Activated T-helper 1 cell treated with Interleukin-2 at 50 U/mL for 16 hours (primary cell): ENCODE results near the gene TRIM9.

ENCODE experiments used
- DNase-seq: peaks from one replicate; pipeline ENCODE4 v3.0.0-alpha.2; 2020; ENCODE audit warnings: low read depth

The TRIM9 gene

DNA sequence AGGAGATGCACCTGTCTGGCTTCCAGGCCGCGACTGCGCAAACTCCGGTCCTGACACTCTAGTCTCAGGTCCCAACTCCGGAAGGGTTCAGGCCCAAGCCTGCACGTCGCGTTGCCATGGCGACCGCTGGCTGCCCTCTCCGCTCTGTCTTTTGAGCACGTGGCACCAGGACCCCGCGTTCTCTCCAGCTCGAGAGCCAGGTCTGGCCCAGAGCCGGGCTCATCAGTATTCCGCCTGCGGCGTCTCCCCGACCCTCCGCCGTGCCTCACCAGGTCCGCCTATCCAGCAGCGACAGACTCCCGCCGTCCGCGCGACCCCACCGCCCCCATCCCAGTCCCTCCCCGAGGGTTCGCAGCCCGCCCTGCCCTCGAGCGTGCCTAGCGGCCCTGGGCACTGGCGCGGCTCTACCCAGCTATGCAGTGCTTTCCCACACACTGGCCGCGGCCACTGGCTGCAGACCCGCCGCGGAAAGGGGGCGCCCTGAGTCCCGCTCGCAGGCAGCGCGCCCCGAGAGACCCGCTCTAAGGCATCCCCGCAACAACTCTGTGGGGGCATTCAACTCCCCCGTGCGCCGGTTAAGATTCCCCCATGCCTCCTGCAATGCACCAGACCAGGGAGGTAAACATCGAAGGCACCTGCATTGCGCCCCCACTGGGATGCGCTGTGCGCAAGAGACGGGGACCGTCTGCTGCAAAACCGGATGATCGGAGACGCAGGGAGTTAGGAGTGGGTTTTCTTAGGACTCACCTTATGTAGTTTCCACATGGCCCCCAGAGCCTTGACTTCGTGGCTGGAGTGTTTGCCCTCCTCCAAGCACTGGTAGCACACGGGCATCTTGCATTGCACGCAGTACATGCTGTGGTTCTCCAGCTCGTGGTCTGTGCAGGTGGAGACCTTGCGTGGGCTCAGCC lies 1.3 kb downstream of the TRIM9 start:
- no peak for DNase-seq

DNA sequence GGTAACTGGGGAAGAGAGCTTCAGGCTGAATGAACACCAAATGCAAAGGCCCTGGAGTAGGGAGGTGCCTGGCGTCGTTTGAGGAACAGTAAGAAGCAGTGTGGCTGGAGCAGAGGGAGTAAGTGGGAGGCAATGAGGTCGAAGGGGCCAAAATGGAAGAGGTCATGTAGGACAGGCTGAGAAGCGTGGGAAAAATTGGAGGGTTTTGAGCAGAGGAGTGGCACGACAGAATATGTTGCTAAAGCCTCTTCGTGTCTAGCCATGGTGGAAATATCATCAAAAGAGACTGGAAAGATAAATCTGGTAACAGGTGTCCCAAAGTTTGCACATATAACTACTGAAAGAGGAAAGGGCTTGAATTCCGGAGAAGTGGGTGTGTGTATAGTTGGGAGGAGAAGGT lies 1.9 kb downstream of the TRIM9 start:
- DNase-seq: no peak

DNA sequence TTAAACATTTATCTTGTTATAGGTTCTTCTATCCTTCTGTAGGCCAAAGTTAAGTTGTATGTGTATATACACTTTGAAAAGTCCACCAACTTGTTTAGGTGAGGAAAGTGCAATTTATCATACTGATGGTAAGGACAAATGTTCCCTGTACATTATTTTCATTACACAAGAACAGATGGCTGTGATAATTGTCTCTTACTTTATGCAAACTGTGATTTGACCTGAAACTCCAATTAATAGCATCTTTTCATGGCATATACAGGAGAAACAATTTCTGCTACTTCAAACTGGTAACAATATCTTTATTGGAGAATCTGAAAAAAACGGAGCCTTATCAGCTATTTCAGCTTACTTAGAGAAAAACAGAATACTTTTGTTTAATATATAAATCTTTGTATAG lies 5.6 kb downstream of the TRIM9 start:
- no peak for DNase-seq

DNA sequence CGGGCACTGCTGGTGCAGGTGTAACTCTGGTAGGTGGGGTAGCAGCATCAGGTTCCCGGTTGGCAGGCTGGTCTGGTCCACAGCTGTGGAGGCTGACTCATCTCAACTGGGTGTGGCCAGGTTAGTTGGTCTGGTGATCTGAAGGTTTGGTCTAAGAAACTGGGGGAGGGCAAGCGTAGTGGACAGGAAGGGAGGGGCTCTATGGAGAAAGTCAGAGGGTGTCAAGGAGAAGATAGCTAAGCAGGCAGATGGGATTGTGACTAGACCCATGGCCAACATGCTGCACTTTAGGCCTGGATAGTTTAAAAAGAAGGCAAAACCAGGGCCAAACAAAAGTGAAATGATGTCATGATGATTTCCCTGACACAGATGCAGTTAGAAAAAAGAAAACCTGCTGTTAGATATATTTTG lies 7.9 kb downstream of the TRIM9 start:
- no peak for DNase-seq

DNA sequence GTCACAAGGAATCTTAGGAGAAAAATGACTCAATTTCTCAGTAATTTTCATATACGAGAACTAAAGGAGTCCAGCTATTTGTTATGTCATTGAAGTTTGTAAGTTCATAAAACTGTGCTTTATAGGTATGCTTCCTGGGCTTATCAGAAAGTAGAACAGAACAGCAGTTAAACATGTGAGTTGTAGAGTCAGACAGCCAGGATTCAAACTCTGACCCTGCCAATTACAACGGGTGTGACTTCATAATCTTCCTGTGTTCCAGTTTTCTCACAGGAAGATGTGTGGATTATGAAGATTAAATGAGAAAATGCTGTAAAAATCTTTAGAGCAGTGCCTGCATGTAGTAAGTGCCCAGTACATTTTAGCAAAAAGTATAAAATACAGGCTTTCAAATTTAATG lies 8.9 kb downstream of the TRIM9 start:
- DNase-seq: no peak

DNA sequence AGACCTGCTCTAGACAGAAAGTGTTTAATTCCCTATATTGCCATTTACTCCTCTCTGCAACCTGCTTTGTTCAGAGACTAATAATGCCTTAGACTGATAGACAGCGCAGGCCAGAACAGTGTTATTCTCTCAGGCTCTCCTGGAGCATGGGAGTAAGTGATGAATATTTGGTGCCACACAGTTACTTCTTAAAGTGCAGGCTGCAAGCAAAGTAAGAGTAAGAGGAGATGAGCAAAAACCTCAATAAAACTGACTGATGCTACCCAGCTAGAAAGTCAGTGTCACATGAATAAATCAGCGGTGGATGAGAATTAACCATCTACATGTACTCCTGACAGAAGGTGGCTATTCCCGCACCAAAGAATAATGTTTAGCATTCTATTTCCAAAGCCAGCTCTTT lies 9.9 kb downstream of the TRIM9 start:
- no peak for DNase-seq

DNA sequence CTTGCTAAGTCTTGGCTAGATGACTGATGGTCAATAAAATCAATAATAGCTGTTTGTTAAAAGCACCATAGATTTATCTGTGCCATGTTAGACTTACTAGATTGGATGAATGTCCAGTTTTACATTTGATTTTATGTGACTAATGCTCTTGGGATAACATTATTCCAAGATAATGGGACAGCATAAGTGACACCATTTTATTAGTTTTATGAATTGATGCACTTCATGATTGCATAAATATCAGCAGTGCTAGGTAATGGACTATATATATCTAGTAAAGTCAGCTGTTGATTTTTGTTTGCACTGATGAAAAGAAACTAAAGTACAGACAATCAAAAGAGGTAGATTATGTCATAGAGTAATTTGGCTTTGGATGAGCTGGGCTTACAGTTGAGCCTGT lies 10.4 kb downstream of the TRIM9 start:
- DNase-seq: no peak

DNA sequence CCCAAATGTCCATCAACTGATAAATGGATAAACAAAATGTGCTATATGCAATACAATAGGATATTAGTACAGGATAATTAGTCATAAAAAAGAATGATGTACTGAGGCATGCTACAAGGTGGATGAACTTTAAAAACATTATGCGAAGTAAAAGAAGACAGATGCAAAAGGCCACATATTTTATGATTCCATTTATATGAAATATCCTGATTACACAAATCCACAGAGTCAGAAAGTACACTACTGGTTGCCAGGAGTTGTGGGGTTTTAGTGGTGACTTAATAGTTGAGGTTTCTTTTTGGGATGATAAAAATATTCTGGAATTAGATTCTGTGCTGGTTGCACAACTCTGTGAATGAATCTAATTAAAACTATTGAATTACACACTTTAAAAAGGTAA lies 12.6 kb downstream of the TRIM9 start:
- DNase-seq: no peak

DNA sequence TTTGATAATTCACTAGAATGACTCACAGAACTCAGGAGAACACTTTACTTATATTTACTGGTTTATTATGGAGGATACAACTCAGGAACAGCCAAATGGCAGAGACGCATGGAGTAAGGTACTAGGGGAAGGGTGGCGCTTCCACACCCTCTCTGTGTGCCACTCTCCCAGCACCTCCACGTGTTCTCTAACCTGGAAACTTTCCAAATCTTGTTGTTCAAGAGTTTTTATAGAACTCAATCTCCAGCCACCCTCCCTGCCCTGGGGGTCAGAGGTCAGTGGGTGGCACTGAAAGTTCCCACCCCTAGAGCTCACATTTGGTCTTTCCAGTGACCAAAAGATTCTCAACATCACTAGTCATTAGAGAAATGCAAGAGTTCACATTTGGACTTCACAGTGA lies 13.2 kb downstream of the TRIM9 start:
- no peak for DNase-seq

DNA sequence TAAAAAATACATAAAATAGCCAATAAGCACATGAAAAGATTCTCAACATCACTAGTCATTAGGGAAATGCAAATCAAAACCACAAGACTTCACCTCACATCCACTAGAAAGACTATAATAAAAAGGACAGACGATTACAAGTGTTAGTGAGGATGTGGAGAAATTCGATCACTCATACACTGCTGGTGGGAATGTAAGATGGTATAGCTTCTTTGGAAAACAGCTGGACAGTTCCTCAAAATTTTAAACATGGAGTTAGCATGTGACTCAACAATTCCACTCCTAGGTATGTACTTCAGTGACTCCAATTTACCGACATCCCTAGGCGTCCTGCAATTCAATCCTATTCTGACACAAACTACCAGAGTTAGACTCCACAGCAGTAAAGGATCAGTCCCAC lies 13.7 kb downstream of the TRIM9 start:
- DNase-seq: no peak

DNA sequence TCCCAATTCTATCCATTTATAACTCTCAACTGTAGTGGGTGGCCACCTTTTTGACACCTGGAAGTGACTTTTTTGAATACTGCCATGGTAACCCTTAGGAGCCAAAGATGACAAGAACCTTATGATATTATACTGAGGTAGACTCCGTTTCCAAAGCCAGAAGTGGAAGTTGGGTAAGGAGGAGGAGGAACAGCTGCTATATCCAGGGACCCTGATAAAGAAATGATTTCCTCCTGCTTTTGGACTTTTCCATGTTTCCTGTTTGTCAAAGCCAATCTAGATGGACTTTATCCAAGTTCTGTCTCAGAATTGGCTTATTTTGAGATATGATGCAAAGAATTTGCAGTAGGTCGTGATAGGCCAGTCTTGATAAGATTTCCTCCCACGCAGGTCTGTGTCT lies 14.3 kb downstream of the TRIM9 start:
- DNase-seq: no peak

DNA sequence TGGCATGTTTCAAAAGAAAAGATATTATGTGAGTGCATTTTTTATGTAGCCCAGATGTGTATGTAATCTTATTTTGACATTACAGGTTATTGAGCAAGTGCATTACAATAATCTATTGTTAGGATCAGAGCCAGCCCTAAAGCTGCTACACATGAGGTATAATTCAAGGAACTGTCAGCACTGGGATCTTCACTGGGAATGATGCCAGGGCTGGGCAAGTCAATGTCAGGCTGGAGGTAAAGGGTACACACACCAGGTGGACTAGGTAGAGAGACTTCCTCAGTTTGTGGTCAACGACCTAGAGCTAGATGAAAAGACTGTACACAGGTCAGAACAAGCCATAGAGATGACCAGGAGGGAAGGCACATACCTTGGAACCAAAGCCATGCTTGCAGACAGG lies 15.4 kb downstream of the TRIM9 start:
- DNase-seq: no peak

DNA sequence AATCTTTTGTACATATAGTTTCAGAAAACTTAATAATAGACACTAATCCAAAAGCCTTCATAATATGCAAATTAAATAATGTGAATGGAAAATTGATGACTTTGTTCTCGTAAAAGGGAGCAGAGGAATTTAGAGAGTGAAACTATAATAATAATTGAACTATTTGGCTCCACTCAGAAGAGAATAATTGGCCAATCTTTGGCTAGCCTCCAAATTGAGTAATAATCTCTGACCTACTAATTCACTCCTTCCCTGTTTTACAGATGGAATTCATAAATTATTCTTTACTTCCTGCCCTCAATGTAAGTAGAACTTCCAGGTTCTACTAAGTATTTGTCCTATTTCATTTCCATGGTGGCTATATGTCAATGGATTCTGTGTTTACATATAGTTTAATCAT lies 15.8 kb downstream of the TRIM9 start:
- DNase-seq: no peak

DNA sequence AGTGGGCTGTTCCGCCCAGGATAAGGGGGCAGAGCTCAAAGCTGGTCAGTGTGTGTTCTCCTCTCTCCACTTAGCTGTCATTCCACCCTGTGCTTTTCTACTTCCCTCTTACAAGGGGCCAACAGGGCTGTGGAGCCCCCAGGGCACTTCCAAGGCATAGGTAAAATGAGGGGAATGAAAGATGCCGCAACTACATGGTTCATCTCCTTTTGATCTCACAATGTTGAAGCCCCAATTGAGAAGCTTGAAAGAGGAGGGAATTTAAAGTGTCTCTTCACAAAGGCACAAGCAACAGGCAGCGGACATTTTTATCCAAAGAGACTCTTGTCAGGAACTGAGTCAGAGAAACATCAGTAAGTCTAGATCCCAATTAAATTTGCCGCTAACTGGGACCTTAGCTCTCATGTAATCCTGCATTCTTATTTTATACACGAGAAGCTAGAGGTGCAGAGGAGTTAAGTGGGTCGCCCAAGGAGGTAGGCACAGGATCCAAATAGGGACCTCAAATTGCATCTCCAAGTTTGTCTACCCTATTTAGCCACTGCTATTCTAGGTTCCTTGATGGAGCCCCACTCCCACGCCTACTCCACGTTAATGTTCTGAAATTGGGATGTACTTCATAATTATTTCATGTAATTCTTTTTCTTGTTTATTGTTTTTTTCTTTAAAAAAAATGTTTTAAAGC lies 20.1 kb downstream of the TRIM9 start:
- DNase-seq: no peak

DNA sequence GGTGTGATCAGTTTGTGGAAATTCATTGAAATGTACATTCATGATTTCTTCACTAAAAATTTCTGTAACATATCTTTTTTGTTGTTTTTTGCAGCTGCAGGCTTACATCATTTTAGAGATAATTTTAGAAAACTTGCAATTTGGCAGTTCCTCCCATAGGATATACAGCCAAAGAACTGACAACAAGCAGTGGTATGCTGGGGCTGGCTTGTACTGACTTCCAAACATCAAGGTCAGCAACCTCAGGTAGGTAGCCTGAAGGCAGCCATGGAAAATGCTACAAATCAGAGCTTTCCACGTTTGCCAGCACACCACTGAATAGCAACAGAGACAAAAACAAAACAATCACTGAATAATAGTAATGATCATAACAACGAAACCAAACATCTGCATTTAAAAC lies 21.2 kb downstream of the TRIM9 start:
- no peak for DNase-seq

DNA sequence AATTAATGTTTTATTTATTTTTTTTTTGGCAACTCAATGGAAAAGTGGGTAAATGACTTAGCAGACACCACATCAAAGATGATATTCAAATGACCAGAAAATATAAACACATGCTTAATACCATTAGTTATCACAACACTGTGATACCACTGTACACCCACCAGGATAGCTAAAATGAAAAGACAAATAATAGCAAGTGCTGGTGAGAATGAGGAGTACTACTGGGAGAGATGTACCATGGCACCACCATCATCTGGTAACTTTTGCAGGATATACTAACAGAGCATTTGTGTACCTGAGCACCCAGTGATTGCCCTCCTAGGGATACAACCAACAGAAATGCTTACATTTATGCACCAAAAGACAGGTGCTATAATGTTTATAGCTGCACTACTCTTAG lies 21.9 kb downstream of the TRIM9 start:
- no peak for DNase-seq

DNA sequence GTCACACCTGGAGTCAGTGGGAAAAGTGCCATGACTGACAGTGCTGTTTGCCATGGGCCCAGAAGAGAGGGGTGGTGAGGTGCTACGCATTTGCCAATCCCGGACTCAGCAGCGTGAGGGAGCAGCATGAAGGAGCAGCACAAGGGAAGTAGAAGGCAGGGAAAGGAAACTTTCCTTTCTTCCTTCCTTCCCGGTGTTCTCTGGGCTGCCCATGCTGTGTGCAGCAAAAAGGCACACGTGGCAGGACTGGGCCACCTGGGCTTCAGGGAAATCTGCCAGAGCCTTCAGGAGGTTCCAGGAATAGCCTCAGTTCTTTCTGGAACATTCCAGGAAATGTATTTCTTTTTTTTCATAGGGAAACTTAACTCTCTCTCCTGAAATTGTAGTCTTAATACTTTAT lies 23.0 kb downstream of the TRIM9 start:
- DNase-seq: no peak

DNA sequence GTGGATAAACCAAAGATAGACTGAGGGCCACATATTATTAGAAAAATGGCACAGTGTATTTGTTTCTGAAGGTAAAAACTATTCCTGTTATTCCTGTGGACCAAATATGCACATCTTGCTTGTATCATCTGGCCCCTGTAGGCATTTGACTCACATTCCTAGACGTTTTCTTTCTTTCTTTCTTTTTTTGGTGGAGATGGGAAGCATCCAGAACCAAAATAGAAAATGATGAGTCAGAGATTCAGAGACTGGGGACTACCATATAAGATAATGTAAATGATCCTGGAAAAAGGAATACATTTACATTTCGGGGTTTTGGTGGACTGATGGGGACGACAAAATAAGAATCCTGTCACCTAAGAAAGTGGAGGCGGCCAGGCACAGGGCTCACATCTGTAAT lies 24.2 kb downstream of the TRIM9 start:
- DNase-seq: no peak

DNA sequence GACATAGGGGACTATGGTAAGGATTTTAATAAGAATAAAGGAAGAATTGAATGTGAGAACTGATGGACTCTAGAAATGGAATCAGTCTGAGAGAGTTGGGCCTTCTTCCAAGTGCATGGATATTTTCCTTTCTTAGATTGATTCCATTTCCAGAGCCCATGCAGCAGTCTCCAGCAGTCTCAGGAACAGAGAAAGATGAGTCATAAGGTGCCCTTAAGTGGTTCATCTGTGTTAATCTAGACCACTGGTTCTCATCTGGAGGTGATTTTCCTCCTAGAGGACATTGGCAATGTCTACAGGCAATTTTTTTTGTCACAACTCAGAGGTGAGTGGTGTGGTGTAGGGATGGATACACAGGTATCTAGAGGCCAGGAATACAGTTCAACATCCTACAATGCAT lies 25.9 kb downstream of the TRIM9 start:
- DNase-seq: no peak

DNA sequence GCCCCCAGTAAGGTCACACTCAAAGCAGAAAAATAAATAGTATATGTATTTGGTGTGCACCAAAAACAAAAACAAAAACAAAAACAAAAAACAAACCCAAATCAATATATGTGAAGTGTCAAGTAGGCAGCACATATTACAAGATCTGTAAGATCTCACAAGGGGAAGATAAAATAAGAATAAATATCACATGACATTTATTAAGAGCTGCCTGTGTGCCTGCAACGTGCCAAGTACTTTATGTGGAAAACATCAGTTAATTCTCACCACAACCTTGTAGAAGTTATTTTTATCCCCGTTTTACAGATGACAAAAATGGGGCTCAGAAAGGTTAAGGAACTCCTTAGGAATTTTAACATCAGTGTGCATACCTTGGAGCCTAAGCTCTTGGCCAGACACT lies 26.6 kb downstream of the TRIM9 start:
- DNase-seq: no peak

DNA sequence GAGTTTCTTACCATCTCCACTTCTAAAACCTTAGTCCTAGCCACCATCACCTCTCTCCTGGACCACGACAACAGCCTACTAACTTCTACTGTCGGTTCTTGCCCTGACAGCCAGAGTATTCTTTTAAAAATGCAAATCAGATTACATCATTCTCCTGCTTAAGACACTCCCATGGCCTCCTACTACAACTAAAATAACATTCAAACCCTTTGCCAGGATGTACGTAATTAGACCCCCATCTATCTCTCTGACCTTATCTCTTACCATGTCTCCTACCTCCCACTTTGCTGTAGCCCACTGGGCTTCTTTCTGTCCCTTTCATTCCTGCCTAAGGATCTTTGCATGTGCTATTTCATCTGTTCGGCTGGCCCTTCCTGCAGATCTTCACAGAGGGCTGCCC lies 27.6 kb downstream of the TRIM9 start:
- no peak for DNase-seq

DNA sequence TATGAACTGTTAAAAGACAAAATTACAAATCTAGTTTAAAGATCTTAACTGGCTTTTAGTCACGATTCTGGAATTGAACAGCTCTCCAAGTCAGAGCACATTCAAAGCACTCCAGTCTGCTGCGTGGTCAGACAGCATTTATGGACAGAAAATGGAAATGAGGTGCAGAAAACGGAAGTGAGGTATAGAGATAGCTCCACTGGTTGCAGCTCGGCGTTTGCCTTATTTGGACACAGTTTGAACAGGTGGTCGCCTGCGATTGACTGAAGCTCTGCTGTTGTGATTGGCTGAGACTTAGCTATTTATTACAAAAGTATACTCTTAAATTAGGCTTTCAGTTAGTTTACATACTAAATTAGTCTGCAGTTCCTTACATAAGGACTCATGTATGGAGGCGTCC lies 28.3 kb downstream of the TRIM9 start:
- DNase-seq: no peak

DNA sequence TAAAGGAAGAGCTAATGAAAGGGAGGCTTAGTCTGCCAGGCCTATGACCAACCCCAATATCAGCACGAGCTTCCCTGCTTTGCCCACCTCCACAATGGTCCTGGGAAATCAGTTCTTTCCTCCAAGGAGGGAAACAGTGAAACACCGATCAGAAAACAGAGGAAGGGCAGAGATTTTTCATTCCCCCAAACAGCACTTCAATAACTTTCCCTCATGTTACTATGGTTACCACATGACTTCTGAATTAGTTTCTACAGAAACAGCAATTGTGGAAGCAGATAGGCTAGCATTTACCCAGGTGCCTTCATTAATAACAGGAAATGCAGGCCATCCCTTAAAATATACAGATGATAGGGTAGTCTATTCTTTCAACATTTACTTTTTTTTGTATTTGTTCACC lies 35.9 kb downstream of the TRIM9 start:
- no peak for DNase-seq

DNA sequence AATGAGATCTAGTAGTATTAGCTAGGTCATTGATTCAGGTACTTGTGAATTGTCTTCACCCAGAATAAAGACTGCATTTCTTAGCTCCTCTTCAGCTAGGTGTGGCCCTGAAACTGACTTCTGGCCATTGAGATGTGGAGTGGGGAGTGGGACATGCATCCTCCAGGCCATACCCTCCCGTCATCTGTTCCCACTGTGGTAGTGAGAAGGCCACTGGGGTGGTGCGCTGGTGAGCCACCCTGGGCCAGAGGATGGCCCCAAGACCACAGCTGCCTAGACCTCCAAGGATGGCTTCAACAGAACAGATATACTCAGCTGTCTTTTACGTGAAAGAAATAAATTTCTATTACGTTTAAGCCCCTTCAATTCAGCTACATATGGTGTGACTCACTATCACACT lies 36.5 kb downstream of the TRIM9 start:
- DNase-seq: no peak
